HEK293 (cell line): ENCODE measurements around the gene PIN1.

Source experiments
- CTCF ChIA-PET: fragments of 350-600 bp; formaldehyde crosslinking; extraction: SDS; loops from one replicate; lab custom pipeline; 2021; ENCODE audit warnings: antibody characterized with exemption; lab: Yijun Ruan, JAX
- POLR2A ChIA-PET: fragments of 300-600 bp; formaldehyde crosslinking; extraction: SDS; loops from one replicate; lab custom pipeline; 2020; ENCODE audit warnings: antibody characterized with exemption, inconsistent platforms; lab: Yijun Ruan, JAX
- H3K27ac ChIP-seq: fragments of 200-500 bp; sonication (Bioruptor generic); 2 replicates; pipeline ENCODE4 v1.5.1; 2014; ENCODE audit warnings: low read depth, low read length, control low read depth, inconsistent platforms; ENCODE audit errors: extremely low read depth
- H3K36me3 ChIP-seq, 2 experiments: fragments of 200-500 bp in 1 of 2; sonication (Bioruptor generic) in 1 of 2; 1 replicate in 1 of 2; 2 replicates in 1 of 2; pipeline ENCODE4 v1.5.1; 2014 to 2017; ENCODE audit warnings: inconsistent platforms in 2 of 2, low read length in 2 of 2; ENCODE audit not compliant: control insufficient read depth in 2 of 2, insufficient read depth in 1 of 2
- H3K4me1 ChIP-seq: fragments of 200-500 bp; sonication (Bioruptor generic); 2 replicates; pipeline ENCODE4 v1.5.1; 2014; ENCODE audit warnings: mild to moderate bottlenecking, low read length, inconsistent platforms; ENCODE audit not compliant: control insufficient read depth, insufficient read depth
- H3K4me3 ChIP-seq: 2 replicates; pipeline ENCODE4 v1.5.1; 2011; ENCODE audit warnings: low read depth, mild to moderate bottlenecking, control low read depth, low read length, moderate library complexity
- H3K9me3 ChIP-seq: fragments of 200-500 bp; sonication (Bioruptor generic); 2 replicates; pipeline ENCODE4 v1.5.1; 2014; ENCODE audit warnings: low read depth, low read length, inconsistent platforms; ENCODE audit not compliant: control insufficient read depth, insufficient read depth
- CTCF ChIP-seq: fragments of 450-650 bp; formaldehyde crosslinking; IDR thresholded peaks from 2 replicates; pipeline ENCODE4 v1.5.1; 2016; ENCODE audit warnings: missing biosample characterization, missing genetic modification characterization
- EGR2 ChIP-seq: fragments of 450-650 bp; formaldehyde crosslinking; IDR thresholded peaks from 2 replicates; pipeline ENCODE4 v1.5.1; 2016; ENCODE audit warnings: low read depth, missing biosample characterization, missing genetic modification characterization
- ELK4 ChIP-seq: IDR thresholded peaks from 2 replicates; pipeline ENCODE4 v1.6.1; 2011; ENCODE audit warnings: mild to moderate bottlenecking, low read depth, low read length, borderline replicate concordance
- GLIS1 ChIP-seq: fragments of 450-650 bp; formaldehyde crosslinking; IDR thresholded peaks from 2 replicates; pipeline ENCODE4 v1.5.1; 2016; ENCODE audit warnings: missing biosample characterization, missing genetic modification characterization
- KLF1 ChIP-seq: fragments of 450-650 bp; formaldehyde crosslinking; IDR thresholded peaks from 2 replicates; pipeline ENCODE4 v1.5.1; 2016; ENCODE audit warnings: missing biosample characterization, missing genetic modification characterization
- KLF7 ChIP-seq: fragments of 450-650 bp; formaldehyde crosslinking; IDR thresholded peaks from 2 replicates; pipeline ENCODE4 v1.5.1; 2016; ENCODE audit warnings: missing biosample characterization, missing genetic modification characterization, borderline replicate concordance
- KLF8 ChIP-seq: fragments of 450-650 bp; formaldehyde crosslinking; IDR thresholded peaks from 2 replicates; pipeline ENCODE4 v1.5.1; 2016; ENCODE audit warnings: missing biosample characterization, missing genetic modification characterization
- KLF9 ChIP-seq: fragments of 450-650 bp; formaldehyde crosslinking; IDR thresholded peaks from 2 replicates; pipeline ENCODE4 v1.5.1; 2016; ENCODE audit warnings: missing biosample characterization, missing genetic modification characterization, low read depth
- YY1 ChIP-seq: fragments of 450-650 bp; formaldehyde crosslinking; IDR thresholded peaks from 2 replicates; pipeline ENCODE4 v1.5.1; 2018; ENCODE audit warnings: missing biosample characterization, missing genetic modification characterization
- YY2 ChIP-seq: fragments of 450-650 bp; formaldehyde crosslinking; IDR thresholded peaks from 2 replicates; pipeline ENCODE4 v1.5.1; 2016; ENCODE audit warnings: missing biosample characterization, missing genetic modification characterization
- ZBTB11 ChIP-seq: fragments of 450-650 bp; formaldehyde crosslinking; conservative IDR thresholded peaks from 2 replicates; pipeline ENCODE4 v1.5.1; 2016; ENCODE audit warnings: low read depth, missing biosample characterization, missing genetic modification characterization
- ZBTB17 ChIP-seq: fragments of 450-650 bp; formaldehyde crosslinking; IDR thresholded peaks from 2 replicates; pipeline ENCODE4 v1.5.1; 2016; ENCODE audit warnings: missing biosample characterization, missing genetic modification characterization
- ZBTB26 ChIP-seq: fragments of 450-650 bp; formaldehyde crosslinking; optimal IDR thresholded peaks from 2 replicates; pipeline ENCODE3; 2016; ENCODE audit warnings: missing biosample characterization, mild to moderate bottlenecking, missing genetic modification characterization
- ZBTB8A ChIP-seq: fragments of 450-650 bp; formaldehyde crosslinking; IDR thresholded peaks from 2 replicates; pipeline ENCODE4 v1.5.1; 2016; ENCODE audit warnings: missing biosample characterization, missing genetic modification characterization
- ZEB2 ChIP-seq: fragments of 450-650 bp; formaldehyde crosslinking; IDR thresholded peaks from 2 replicates; pipeline ENCODE4 v1.5.1; 2016; ENCODE audit warnings: missing biosample characterization, missing genetic modification characterization
- ZNF16 ChIP-seq: fragments of 450-650 bp; formaldehyde crosslinking; IDR thresholded peaks from 2 replicates; pipeline ENCODE4 v1.5.1; 2016; ENCODE audit warnings: low read depth, missing biosample characterization, missing genetic modification characterization
- ZNF280D ChIP-seq: fragments of 450-650 bp; formaldehyde crosslinking; IDR thresholded peaks from 2 replicates; pipeline ENCODE4 v1.5.1; 2016; ENCODE audit warnings: missing biosample characterization, missing genetic modification characterization
- ZNF394 ChIP-seq: fragments of 450-650 bp; formaldehyde crosslinking; IDR thresholded peaks from 2 replicates; pipeline ENCODE4 v1.5.1; 2016; ENCODE audit warnings: missing biosample characterization, missing genetic modification characterization, mild to moderate bottlenecking, moderate library complexity, borderline replicate concordance
- ZNF488 ChIP-seq: fragments of 450-650 bp; formaldehyde crosslinking; IDR thresholded peaks from 2 replicates; pipeline ENCODE4 v1.5.1; 2016; ENCODE audit warnings: missing biosample characterization, missing genetic modification characterization
- ZNF600 ChIP-seq: fragments of 450-650 bp; formaldehyde crosslinking; IDR thresholded peaks from 2 replicates; pipeline ENCODE4 v1.5.1; 2016; ENCODE audit warnings: missing biosample characterization, missing genetic modification characterization
- ZNF629 ChIP-seq: fragments of 450-650 bp; formaldehyde crosslinking; IDR thresholded peaks from 2 replicates; pipeline ENCODE4 v1.5.1; 2017; ENCODE audit warnings: missing biosample characterization, missing genetic modification characterization
- ZNF660 ChIP-seq: fragments of 450-650 bp; IDR thresholded peaks from 2 replicates; pipeline ENCODE4 v1.5.1; 2018; ENCODE audit warnings: missing biosample characterization, mild to moderate bottlenecking, missing genetic modification characterization
- ZNF768 ChIP-seq: fragments of 450-650 bp; formaldehyde crosslinking; IDR thresholded peaks from 2 replicates; pipeline ENCODE4 v1.5.1; 2018; ENCODE audit warnings: missing biosample characterization, mild to moderate bottlenecking, missing genetic modification characterization
- ZSCAN30 ChIP-seq: fragments of 450-650 bp; IDR thresholded peaks from 2 replicates; pipeline ENCODE4 v1.5.1; 2018; ENCODE audit warnings: missing biosample characterization, mild to moderate bottlenecking, missing genetic modification characterization, moderate library complexity
- ZXDB ChIP-seq: fragments of 450-650 bp; formaldehyde crosslinking; IDR thresholded peaks from 2 replicates; pipeline ENCODE4 v1.5.1; 2016; ENCODE audit warnings: missing biosample characterization, missing genetic modification characterization

Gene PIN1

GRCh38 chr19:9834726-9835506, at the start of gene PIN1:
TSS of gene PIN1 (plus strand) at chr19:9835318. CDS start at chr19:9835345, 27 bp downstream.
- Histone ChIP-seq H3K27ac (peak within 1 kb of the TSS; percentile 25; the same call in 1 of the 2 replicates), H3K4me3 (peak within 1 kb of the TSS; percentile 96), H3K9me3 (no peaks in the 10 kb centered on the region), H3K36me3 (peaks cover 17 to 46% of the 10 kb centered on the region in 2 experiments), H3K4me1 (no peaks in the 10 kb centered on the region)
- ChIA-PET POLR2A (interaction anchor here (0.6 to 1.6 kb wide), 13 partner anchors 10 to 1721 kb away, joined by 3 to 8 read pairs (median 4); partner anchors contain the start of gene FBXL12), CTCF (interaction anchor here (0.5 to 1.4 kb wide), 6 partner anchors 9 to 62 kb away, joined by 3 to 5 read pairs (median 3); no protein-coding TSS in a partner anchor)
- 0 out of 2 replicates have a peak, but pooled peaks have one; percentile 3 for TF ChIP-seq ZBTB11 (tag by site-specific recombination)
- TF ChIP-seq ZBTB26 (tag by site-specific recombination): peak; percentile 81
- 0 out of 2 replicates have a peak, but pooled peaks have one; percentile 12 for TF ChIP-seq ZNF629 (tag by site-specific recombination)
- no peak for TF ChIP-seq ZNF488 (tag by site-specific recombination)
- peak; percentile 75 for TF ChIP-seq YY1 (tag by site-specific recombination)
- no peak for TF ChIP-seq ZNF16 (tag by site-specific recombination)
- peak; percentile 45; the same call in 1 of the 2 replicates for TF ChIP-seq ZBTB17 (tag by site-specific recombination)
- peak; percentile 49; the same call in 1 of the 2 replicates for TF ChIP-seq ZNF600 (tag by site-specific recombination)
- no peak for TF ChIP-seq ZNF768 (tag by site-specific recombination)
- TF ChIP-seq ZBTB8A: peak; percentile 35; the same call in 1 of the 2 replicates
- peak; percentile 82 for TF ChIP-seq KLF9
- peak; percentile 29; the same call in 1 of the 2 replicates for TF ChIP-seq ZNF660 (tag by site-specific recombination)
- peak; percentile 92 for TF ChIP-seq CTCF (tag by site-specific recombination)
- peak; percentile 69; the same call in 1 of the 2 replicates for TF ChIP-seq ZXDB (tag by site-specific recombination)
- peak; percentile 88 for TF ChIP-seq KLF1
- TF ChIP-seq ZEB2: peak; percentile 61
- peak; percentile 90 for TF ChIP-seq YY2 (tag by site-specific recombination)
- TF ChIP-seq KLF7 (tag by site-specific recombination): no peak
- no peak for TF ChIP-seq ZSCAN30 (tag by site-specific recombination)
- TF ChIP-seq ZNF280D: no peak
- peak; percentile 95 for TF ChIP-seq GLIS1 (tag by site-specific recombination)
- TF ChIP-seq EGR2 (tag by site-specific recombination): peak; percentile 89
- TF ChIP-seq ELK4: no peak
- peak; percentile 97 for TF ChIP-seq ZNF394 (tag by site-specific recombination)
- peak; percentile 97 for TF ChIP-seq KLF8 (tag by site-specific recombination)
